ENCODE results near the gene CATSPERE. TPM values are rescaled to one million over a fixed set of nuclear protein-coding genes. Genes with fewer than 3 reads are reported as not detected.

The CATSPERE gene
- total and polyA plus RNA-seq, 10 of the 15 experiments (the other 5 are each of a cell fraction or from before 2014, with no cell fraction given), result 0.04 to 0.24 (median 0.17) TPM; not detected in 3

DNA sequence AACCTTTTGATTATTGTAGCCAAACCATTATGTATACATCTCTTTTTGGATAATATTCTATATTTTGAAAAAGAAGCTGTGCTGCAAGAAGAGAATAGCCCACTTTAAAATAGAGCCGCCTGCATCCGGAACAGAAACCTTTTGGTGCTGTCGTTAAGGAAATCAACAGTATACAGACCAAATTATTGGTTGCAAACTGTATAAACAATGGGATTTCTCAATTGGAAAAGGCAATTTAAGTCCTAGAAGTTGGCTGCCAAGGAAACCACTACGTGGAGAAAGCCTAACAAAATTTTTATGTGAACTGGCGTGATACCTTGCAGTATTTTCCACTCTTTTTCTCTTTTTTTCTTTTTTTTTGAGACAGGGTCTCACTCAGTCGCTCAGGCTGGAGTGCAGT, 217.6 kb downstream of the CATSPERE start:
- SMC1A ChIA-PET (ENCODE audit: uncharacterized antibody, unreplicated experiment), result no interaction called here
- Histone ChIP-seq H3K27ac (ENCODE audit: control insufficient read depth, insufficient read depth) (no peak overlapping the region), H3K79me2 (ENCODE audit: control insufficient read depth, insufficient read depth, low read length) (no peaks in the 10 kb centered on the region), H3K9me3 (replicated peaks; ENCODE audit: control insufficient read depth, insufficient read depth, low read length) (no peaks in the 10 kb centered on the region), H3K4me3 (no peak overlapping the region), H3K4me1 (ENCODE audit: control insufficient read depth, insufficient read depth, low read length) (no peaks in the 10 kb centered on the region), H4K20me1 (ENCODE audit: control insufficient read depth, insufficient read depth) (no peaks in the 10 kb centered on the region), H3K9ac (ENCODE audit: control insufficient read depth, insufficient read depth, low read length) (no peak overlapping the region), H3K27me3 (replicated peaks in 1 of 2; ENCODE audit: control insufficient read depth in 2 of 2, insufficient read depth in 2 of 2, low read length in 1 of 2) (no peaks in the 10 kb centered on the region), H2AFZ (ENCODE audit: control insufficient read depth, low read depth, low read length) (no peak overlapping the region), H3K4me2 (ENCODE audit: control insufficient read depth, insufficient read depth) (no peak overlapping the region), H3K36me3 (ENCODE audit: control insufficient read depth in 2 of 2, insufficient read depth in 2 of 2, low read length in 1 of 2) (no peaks in the 10 kb centered on the region)
- POLR2A ChIA-PET, result interaction anchor here (0.7 kb wide), 1 partner anchor 966 kb away, joined by 3 read pairs; no protein-coding TSS in a partner anchor
- RAD21 ChIA-PET (ENCODE audit: unreplicated experiment), result no interaction called here
- TF ChIP-seq ZNF24 (IDR thresholded peaks at IDR 0.05) (no peak), EED (IDR thresholded peaks at IDR 0.05; ENCODE audit: low read depth) (no peak), IRF4 (IDR thresholded peaks at IDR 0.05; ENCODE audit: low read depth, low read length) (no peak), GATAD2B (conservative IDR thresholded peaks at IDR 0.05; ENCODE audit: low read depth) (no peak), ZBED1 (IDR thresholded peaks at IDR 0.05; ENCODE audit: borderline replicate concordance) (no peak)
- BruUV-seq (replicated peaks), result no TSS peak
- FAIRE-seq, result no peak
- WGBS (ENCODE audit: insufficient coverage, insufficient replicate concordance, low lambda C conversion rate, missing lambda C conversion rate), result 83% methylated on average over 6 of the region's 6 CpGs
- ATAC-seq, result no peak
- in situ Hi-C loops (cut with MboI), result no loop called here
- intact Hi-C loops (cut with micrococcal nuclease; ENCODE audit: unreplicated experiment), result no loop called here
- DNase-seq (ENCODE audit: low read depth, low spot score), result no peak
- CTCF ChIA-PET, result no interaction called here

DNA sequence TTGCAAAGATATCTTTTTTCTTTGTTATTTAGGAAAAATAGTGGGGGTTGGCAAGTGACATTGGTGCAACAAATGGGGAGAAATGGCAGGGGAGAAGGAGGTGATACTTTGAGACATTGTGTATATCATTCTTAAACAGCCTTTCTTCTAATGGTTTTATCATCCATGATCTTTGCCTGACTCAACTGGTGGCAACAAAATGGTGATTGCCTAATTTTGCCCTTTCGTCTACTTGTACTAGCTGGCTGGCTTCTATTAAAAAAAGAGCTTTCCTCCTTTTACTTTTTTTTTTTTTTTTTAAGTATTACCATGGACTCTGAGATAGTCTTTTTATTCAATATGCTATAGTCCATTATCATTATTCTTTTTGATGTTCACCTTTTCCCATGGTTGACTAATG, 219.6 kb downstream of the CATSPERE start:
- H3K4me1 ChIP-seq (ENCODE audit: control insufficient read depth, insufficient read depth, low read length), result no peaks in the 10 kb centered on the region
- WGBS (ENCODE audit: insufficient coverage, insufficient replicate concordance, low lambda C conversion rate, missing lambda C conversion rate), result 100% methylated on average over 1 of the region's 1 CpG
- H3K9me3 ChIP-seq (replicated peaks; ENCODE audit: control insufficient read depth, insufficient read depth, low read length), result no peaks in the 10 kb centered on the region
- ChIA-PET CTCF (no interaction called here), SMC1A (ENCODE audit: uncharacterized antibody, unreplicated experiment) (interaction anchor here (0.8 kb wide), 1 partner anchor 134 kb away, joined by 3 read pairs; no protein-coding TSS in a partner anchor), POLR2A (no interaction called here), RAD21 (ENCODE audit: unreplicated experiment) (no interaction called here)
- no peak overlapping the region for H3K27ac ChIP-seq (ENCODE audit: control insufficient read depth, insufficient read depth)
- intact Hi-C loops (cut with micrococcal nuclease; ENCODE audit: unreplicated experiment), result no loop called here
- H2AFZ ChIP-seq (ENCODE audit: control insufficient read depth, low read depth, low read length), result no peak overlapping the region
- no peaks in the 10 kb centered on the region for H3K36me3 ChIP-seq (ENCODE audit: control insufficient read depth in 2 of 2, insufficient read depth in 2 of 2, low read length in 1 of 2)
- no peaks in the 10 kb centered on the region for H3K27me3 ChIP-seq (replicated peaks in 1 of 2; ENCODE audit: control insufficient read depth in 2 of 2, insufficient read depth in 2 of 2, low read length in 1 of 2)
- H4K20me1 ChIP-seq (ENCODE audit: control insufficient read depth, insufficient read depth), result no peaks in the 10 kb centered on the region
- BruUV-seq (replicated peaks), result no TSS peak
- no peak for FAIRE-seq
- H3K4me3 ChIP-seq, result no peak overlapping the region
- DNase-seq (ENCODE audit: low read depth, low spot score), result no peak
- H3K9ac ChIP-seq (ENCODE audit: control insufficient read depth, insufficient read depth, low read length), result no peak overlapping the region
- H3K4me2 ChIP-seq (ENCODE audit: control insufficient read depth, insufficient read depth), result no peak overlapping the region
- no peaks in the 10 kb centered on the region for H3K79me2 ChIP-seq (ENCODE audit: control insufficient read depth, insufficient read depth, low read length)
- no peak for ATAC-seq
- in situ Hi-C loops (cut with MboI), result no loop called here
- TF ChIP-seq TAF1 (IDR thresholded peaks at IDR 0.05; ENCODE audit: borderline replicate concordance, low read depth, low read length) (no peak), ELK1 (IDR thresholded peaks at IDR 0.05; ENCODE audit: low read depth, low read length) (no peak), CHD2 (IDR thresholded peaks at IDR 0.05; ENCODE audit: borderline replicate concordance, low read depth, low read length) (no peak), GATAD2B (conservative IDR thresholded peaks at IDR 0.05; ENCODE audit: low read depth) (no peak), CEBPB (IDR thresholded peaks at IDR 0.05; ENCODE audit: borderline replicate concordance in 1 of 2, low read depth in 2 of 2, low read length in 2 of 2) (no peak), BHLHE40 (IDR thresholded peaks at IDR 0.05; ENCODE audit: borderline replicate concordance in 1 of 2, low read depth in 2 of 2, low read length in 1 of 2) (no peak), EP300 (IDR thresholded peaks at IDR 0.05; ENCODE audit: borderline replicate concordance in 1 of 2, control insufficient read depth in 1 of 2, low read depth in 2 of 2, low read length in 2 of 2) (no peak), BMI1 (IDR thresholded peaks at IDR 0.05; ENCODE audit: borderline replicate concordance) (no peak)
- TF ChIP-seq, protein P1, sequence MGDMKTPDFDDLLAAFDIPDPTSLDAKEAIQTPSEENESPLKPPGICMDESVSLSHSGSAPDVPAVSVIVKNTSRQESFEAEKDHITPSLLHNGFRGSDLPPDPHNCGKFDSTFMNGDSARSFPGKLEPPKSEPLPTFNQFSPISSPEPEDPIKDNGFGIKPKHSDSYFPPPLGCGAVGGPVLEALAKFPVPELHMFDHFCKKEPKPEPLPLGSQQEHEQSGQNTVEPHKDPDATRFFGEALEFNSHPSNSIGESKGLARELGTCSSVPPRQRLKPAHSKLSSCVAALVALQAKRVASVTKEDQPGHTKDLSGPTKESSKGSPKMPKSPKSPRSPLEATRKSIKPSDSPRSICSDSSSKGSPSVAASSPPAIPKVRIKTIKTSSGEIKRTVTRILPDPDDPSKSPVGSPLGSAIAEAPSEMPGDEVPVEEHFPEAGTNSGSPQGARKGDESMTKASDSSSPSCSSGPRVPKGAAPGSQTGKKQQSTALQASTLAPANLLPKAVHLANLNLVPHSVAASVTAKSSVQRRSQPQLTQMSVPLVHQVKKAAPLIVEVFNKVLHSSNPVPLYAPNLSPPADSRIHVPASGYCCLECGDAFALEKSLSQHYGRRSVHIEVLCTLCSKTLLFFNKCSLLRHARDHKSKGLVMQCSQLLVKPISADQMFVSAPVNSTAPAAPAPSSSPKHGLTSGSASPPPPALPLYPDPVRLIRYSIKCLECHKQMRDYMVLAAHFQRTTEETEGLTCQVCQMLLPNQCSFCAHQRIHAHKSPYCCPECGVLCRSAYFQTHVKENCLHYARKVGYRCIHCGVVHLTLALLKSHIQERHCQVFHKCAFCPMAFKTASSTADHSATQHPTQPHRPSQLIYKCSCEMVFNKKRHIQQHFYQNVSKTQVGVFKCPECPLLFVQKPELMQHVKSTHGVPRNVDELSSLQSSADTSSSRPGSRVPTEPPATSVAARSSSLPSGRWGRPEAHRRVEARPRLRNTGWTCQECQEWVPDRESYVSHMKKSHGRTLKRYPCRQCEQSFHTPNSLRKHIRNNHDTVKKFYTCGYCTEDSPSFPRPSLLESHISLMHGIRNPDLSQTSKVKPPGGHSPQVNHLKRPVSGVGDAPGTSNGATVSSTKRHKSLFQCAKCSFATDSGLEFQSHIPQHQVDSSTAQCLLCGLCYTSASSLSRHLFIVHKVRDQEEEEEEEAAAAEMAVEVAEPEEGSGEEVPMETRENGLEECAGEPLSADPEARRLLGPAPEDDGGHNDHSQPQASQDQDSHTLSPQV (IDR thresholded peaks at IDR 0.05), result no peak

All from GM12878 (cell line).